DOHH2 (cell line): Measurements from ENCODE around the gene SLC35A2.

Source experiments
- H3F3A ChIP-seq: fragments of 200-600 bp; sonication (generic), shearing (Covaris generic); 2 replicates; pipeline ENCODE4 v1.6.0; 2016; ENCODE audit warnings: antibody characterized with exemption, mild to moderate bottlenecking; ENCODE audit not compliant: control insufficient read depth, insufficient read depth
- H3K27ac ChIP-seq: fragments of 200-600 bp; sonication (generic); 2 replicates; pipeline ENCODE4 v1.5.1; 2014; ENCODE audit warnings: low read depth, mild to moderate bottlenecking, low read length, moderate library complexity
- H3K27me3 ChIP-seq: fragments of 200-600 bp; sonication (generic); 2 replicates; pipeline ENCODE4 v1.6.1; 2014; ENCODE audit warnings: mild to moderate bottlenecking, low read length, mixed read lengths; ENCODE audit not compliant: control insufficient read depth
- H3K36me3 ChIP-seq: fragments of 200-600 bp; sonication (generic); 2 replicates; pipeline ENCODE4 v1.6.1; 2014; ENCODE audit warnings: mild to moderate bottlenecking, low read length, moderate library complexity, mixed read lengths; ENCODE audit not compliant: control insufficient read depth
- H3K4me1 ChIP-seq: fragments of 200-600 bp; sonication (generic); 2 replicates; pipeline ENCODE4 v1.6.1; 2014; ENCODE audit warnings: mild to moderate bottlenecking, low read length, mixed read lengths; ENCODE audit not compliant: control insufficient read depth
- H3K4me2 ChIP-seq: fragments of 200-600 bp; sonication (generic); 2 replicates; pipeline ENCODE4 v1.6.0; 2014; ENCODE audit warnings: mild to moderate bottlenecking, low read length, moderate library complexity
- H3K4me3 ChIP-seq: fragments of 200-600 bp; sonication (generic); 2 replicates; pipeline ENCODE4 v1.5.1; 2014; ENCODE audit warnings: mild to moderate bottlenecking, low read length, mixed read lengths
- H3K79me2 ChIP-seq: fragments of 200-600 bp; sonication (generic); 2 replicates; pipeline ENCODE4 v1.6.1; 2014; ENCODE audit warnings: mild to moderate bottlenecking, low read length, mixed read lengths; ENCODE audit not compliant: control insufficient read depth
- H3K9me2 ChIP-seq: fragments of 200-600 bp; sonication (generic); replicated peaks from 2 replicates; pipeline ENCODE4 v1.6.1; 2014; ENCODE audit warnings: mild to moderate bottlenecking, low read length, mixed read lengths; ENCODE audit not compliant: control insufficient read depth
- H3K9me3 ChIP-seq: fragments of 200-600 bp; sonication (generic); 2 replicates; pipeline ENCODE4 v1.6.1; 2014; ENCODE audit warnings: antibody characterized with exemption, low read length, mixed read lengths; ENCODE audit not compliant: control insufficient read depth, insufficient read depth
- H4K20me1 ChIP-seq: fragments of 200-600 bp; sonication (generic); 2 replicates; pipeline ENCODE4 v1.6.0; 2014; ENCODE audit warnings: low read depth, mild to moderate bottlenecking, antibody characterized with exemption, low read length, moderate library complexity; ENCODE audit not compliant: control insufficient read depth, insufficient read depth
- EZH2phosphoT487 ChIP-seq: fragments of 200-600 bp; sonication (generic); IDR thresholded peaks from 2 replicates; pipeline ENCODE4 v1.6.1; 2017; ENCODE audit warnings: borderline replicate concordance, mild to moderate bottlenecking, antibody characterized with exemption, low read length, moderate library complexity, mixed read lengths
- TF ChIP-seq, protein P1 (sequence below): fragments of 200-600 bp; sonication (generic); IDR thresholded peaks from one replicate; pipeline ENCODE4 v1.5.1; 2014; ENCODE audit warnings: antibody characterized with exemption, mild to moderate bottlenecking, low read depth, low read length; ENCODE audit not compliant: poor library complexity, severe bottlenecking

The SLC35A2 gene

DNA sequence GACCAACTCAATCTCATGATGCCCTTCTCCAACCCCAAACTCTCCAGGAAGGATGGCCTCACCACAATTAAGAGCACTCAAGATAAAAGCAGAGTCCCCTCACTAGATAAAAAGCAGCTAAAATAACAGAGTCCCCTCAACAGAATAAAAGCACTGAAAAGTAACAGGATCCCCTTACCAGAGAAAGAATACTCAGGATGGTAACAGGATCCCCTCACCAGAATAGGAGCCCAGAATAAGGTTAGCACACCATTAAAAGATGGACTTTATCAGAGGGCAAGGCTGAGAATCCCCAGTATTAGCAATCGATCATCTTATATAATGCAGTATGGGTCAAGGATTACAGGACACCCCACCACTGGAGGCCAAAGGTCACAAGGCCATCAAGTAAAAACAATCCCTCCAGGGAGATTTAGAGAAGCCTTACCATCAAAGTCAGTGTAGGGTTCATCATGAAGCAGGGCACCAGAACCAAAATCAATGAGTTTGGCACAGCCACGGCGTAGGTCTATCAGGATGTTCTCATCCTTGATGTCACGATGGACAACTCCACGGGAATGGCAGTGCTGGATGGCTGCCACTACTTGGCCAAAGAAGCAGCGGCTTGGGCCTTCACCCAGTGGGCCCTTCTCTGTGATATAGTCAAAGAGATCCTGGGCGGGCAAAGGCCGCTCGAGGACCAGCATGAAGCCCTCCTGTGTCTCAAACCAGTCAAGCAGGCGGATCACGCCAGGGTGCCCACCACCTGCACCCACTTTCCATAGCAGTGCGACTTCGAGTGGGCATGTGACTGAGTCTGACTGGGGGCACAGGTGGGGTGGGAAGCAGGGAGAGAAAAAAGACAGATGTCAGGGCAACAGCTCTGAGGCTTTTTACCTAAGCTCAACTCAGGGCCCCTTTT lies 3.4 kb upstream of the SLC35A2 start:
- peaks cover 31% of the 10 kb centered on the region for H3K4me1 ChIP-seq
- peaks cover 14% of the 10 kb centered on the region; the same call in 1 of the 2 replicates for H3F3A ChIP-seq
- no peak overlapping the region for H3K27ac ChIP-seq
- H4K20me1 ChIP-seq: peaks cover 13% of the 10 kb centered on the region; the same call in 1 of the 2 replicates
- peaks cover 55% of the 10 kb centered on the region for H3K79me2 ChIP-seq
- H3K4me2 ChIP-seq: no peak overlapping the region
- no peaks in the 10 kb centered on the region for H3K9me3 ChIP-seq
- H3K9me2 ChIP-seq: no peaks in the 10 kb centered on the region
- no peaks in the 10 kb centered on the region for H3K27me3 ChIP-seq
- H3K4me3 ChIP-seq: no peak overlapping the region
- peaks cover 57% of the 10 kb centered on the region for H3K36me3 ChIP-seq
- TF ChIP-seq, protein P1, sequence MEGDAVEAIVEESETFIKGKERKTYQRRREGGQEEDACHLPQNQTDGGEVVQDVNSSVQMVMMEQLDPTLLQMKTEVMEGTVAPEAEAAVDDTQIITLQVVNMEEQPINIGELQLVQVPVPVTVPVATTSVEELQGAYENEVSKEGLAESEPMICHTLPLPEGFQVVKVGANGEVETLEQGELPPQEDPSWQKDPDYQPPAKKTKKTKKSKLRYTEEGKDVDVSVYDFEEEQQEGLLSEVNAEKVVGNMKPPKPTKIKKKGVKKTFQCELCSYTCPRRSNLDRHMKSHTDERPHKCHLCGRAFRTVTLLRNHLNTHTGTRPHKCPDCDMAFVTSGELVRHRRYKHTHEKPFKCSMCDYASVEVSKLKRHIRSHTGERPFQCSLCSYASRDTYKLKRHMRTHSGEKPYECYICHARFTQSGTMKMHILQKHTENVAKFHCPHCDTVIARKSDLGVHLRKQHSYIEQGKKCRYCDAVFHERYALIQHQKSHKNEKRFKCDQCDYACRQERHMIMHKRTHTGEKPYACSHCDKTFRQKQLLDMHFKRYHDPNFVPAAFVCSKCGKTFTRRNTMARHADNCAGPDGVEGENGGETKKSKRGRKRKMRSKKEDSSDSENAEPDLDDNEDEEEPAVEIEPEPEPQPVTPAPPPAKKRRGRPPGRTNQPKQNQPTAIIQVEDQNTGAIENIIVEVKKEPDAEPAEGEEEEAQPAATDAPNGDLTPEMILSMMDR: no peak
- no peak for TF ChIP-seq EZH2phosphoT487

DNA sequence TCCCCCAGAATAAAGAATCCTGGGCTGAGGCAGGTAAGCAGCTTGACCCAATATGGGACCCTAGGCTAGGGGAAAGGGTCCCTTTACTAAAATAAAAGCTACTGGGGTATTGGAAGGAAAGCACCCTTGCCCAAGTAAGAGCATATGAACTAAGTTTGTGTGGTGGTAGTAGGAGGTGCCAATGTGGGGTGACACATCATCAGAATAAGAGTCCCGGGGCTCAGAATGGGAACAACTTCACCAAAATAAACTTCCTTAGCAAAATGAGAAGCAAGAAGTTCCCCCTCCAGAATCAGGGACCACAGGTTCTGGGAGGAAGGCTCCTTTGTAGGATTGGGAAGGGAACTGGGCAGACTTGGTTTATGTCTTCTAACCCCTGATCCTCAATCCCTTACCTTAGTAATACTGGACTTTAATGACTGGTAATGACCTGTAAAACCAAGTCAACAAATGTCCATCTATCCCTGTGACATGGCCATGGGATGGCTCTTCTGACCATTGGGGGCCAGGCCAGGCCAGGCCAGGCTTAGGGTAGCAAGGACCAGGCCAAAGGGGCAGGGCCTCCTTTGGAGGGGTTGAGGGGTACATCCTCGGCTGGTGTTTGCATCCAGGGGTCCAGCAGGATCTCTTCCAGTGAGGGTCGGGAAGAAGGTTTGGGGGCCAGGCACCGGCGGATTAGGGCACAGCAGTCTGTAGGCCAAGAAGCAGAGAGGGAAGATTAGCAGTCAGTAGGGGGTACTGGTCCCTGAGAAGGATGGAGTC lies 2.3 kb upstream of the SLC35A2 start:
- no peak overlapping the region for H3K4me3 ChIP-seq
- no peaks in the 10 kb centered on the region for H3K9me3 ChIP-seq
- peaks cover 51% of the 10 kb centered on the region for H3K36me3 ChIP-seq
- 0 out of 2 replicates have a peak, but pooled peaks cover 13% of the 10 kb centered on the region for H3F3A ChIP-seq
- no peak overlapping the region for H3K27ac ChIP-seq
- no peak for TF ChIP-seq EZH2phosphoT487
- TF ChIP-seq, protein P1: no peak
- no peaks in the 10 kb centered on the region for H3K9me2 ChIP-seq
- no peak overlapping the region for H3K4me2 ChIP-seq
- no peaks in the 10 kb centered on the region for H3K27me3 ChIP-seq
- peaks cover 22% of the 10 kb centered on the region for H3K4me1 ChIP-seq
- H3K79me2 ChIP-seq: peaks cover 61% of the 10 kb centered on the region
- peaks cover 13% of the 10 kb centered on the region; the same call in 1 of the 2 replicates for H4K20me1 ChIP-seq

DNA sequence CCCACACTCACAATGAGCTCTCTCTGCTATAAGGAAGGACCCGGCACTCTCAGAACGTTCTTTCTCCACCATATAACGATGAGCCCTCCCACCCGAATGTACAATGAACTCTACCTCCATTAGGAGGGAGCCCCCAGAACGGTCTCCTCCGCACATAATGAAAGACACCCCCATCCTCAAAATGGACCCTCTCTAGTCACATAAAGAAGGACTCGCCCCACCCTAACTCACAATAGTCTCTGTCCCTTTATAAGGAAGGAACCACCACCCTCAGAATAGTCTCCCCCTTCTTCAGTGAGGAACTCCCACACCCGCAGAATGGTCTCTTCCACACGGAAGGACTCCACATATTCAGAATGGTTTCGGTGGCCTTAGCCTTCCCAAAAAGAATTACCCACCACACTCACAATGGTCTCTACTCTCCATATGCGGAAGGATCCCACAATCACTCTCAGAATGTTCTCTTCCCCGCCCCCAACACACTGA lies 477 bp downstream of the SLC35A2 start:
- peak overlapping the region; percentile 92 for H3K4me3 ChIP-seq
- peaks cover 34% of the 10 kb centered on the region for H3K79me2 ChIP-seq
- H3F3A ChIP-seq: 0 out of 2 replicates have a peak, but pooled peaks cover 13% of the 10 kb centered on the region
- peak overlapping the region; percentile 47; the same call in 1 of the 2 replicates for H3K27ac ChIP-seq
- no peaks in the 10 kb centered on the region for H3K9me3 ChIP-seq
- TF ChIP-seq EZH2phosphoT487: no peak
- TF ChIP-seq, protein P1: no peak
- H3K4me1 ChIP-seq: peaks cover 17% of the 10 kb centered on the region
- peak overlapping the region; percentile 81 for H3K4me2 ChIP-seq
- peaks cover 34% of the 10 kb centered on the region for H3K36me3 ChIP-seq
- H3K9me2 ChIP-seq: no peaks in the 10 kb centered on the region
- H4K20me1 ChIP-seq: peaks cover 9% of the 10 kb centered on the region; the same call in 1 of the 2 replicates
- H3K27me3 ChIP-seq: no peaks in the 10 kb centered on the region
